Measurements from ENCODE around the gene G6PC2. TPM values are rescaled to one million over a fixed set of nuclear protein-coding genes. Genes with fewer than 3 reads are reported as not detected.

The G6PC2 gene
- total RNA-seq, 1 donor from 2014 or later, result not detected

- H3K36me3 Mint-ChIP-seq (ENCODE audit: low read depth, unreplicated experiment), result no peaks in the 10 kb centered on the region
Measured at GRCh38 chr2:168904358-168904757, 3.3 kb downstream of the G6PC2 start.

DNA sequence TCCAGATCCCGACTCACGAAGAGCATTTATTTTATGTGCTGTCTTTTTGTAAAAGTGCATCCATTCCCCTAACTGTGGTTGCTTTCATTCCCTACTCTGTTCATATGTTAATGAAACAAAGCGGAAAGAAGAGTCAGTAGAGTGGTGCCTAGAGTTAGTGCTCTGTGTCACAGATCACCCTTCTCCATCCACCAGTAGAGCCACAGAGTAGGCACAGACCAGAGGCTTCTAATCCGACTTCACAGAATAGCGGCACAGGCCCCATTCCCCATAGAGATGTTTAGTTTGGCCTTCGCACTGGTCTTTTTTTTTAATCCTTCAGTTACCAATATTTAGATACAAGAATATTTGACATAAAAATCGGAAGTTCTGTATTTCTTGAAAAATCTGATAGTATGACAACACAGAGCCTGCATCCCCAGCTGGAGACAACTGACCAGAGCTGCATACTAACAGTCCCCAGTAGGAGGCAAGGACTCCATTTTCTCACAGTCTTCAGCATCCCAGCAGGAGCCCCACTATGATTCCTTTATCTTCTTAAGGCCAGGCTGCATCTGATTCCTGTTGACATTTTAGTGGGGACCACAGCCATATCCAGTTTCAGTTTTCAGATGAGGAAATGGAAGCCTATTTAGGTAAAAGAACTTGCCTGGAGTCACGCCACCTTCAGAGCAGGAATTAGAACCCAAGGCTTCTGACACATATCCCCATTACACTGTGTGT lies 7.0 kb downstream of the G6PC2 start:
- no peaks in the 10 kb centered on the region for H3K36me3 Mint-ChIP-seq (ENCODE audit: low read depth, unreplicated experiment)
- no peak overlapping the region for H3K4me3 Mint-ChIP-seq (ENCODE audit: unreplicated experiment)
- TF ChIP-seq, protein P1, sequence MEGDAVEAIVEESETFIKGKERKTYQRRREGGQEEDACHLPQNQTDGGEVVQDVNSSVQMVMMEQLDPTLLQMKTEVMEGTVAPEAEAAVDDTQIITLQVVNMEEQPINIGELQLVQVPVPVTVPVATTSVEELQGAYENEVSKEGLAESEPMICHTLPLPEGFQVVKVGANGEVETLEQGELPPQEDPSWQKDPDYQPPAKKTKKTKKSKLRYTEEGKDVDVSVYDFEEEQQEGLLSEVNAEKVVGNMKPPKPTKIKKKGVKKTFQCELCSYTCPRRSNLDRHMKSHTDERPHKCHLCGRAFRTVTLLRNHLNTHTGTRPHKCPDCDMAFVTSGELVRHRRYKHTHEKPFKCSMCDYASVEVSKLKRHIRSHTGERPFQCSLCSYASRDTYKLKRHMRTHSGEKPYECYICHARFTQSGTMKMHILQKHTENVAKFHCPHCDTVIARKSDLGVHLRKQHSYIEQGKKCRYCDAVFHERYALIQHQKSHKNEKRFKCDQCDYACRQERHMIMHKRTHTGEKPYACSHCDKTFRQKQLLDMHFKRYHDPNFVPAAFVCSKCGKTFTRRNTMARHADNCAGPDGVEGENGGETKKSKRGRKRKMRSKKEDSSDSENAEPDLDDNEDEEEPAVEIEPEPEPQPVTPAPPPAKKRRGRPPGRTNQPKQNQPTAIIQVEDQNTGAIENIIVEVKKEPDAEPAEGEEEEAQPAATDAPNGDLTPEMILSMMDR (IDR thresholded peaks at IDR 0.05; ENCODE audit: unreplicated experiment), result no peak
- no peaks in the 10 kb centered on the region for H3K9me3 Mint-ChIP-seq (ENCODE audit: unreplicated experiment)
- H3K4me1 Mint-ChIP-seq (ENCODE audit: unreplicated experiment), result peaks cover 10% of the 10 kb centered on the region
- H3K27me3 Mint-ChIP-seq (ENCODE audit: unreplicated experiment), result peaks cover 3% of the 10 kb centered on the region
- no peak for DNase-seq (ENCODE audit: low spot score)
- no peak overlapping the region for H3K27ac Mint-ChIP-seq (ENCODE audit: unreplicated experiment)

More at GRCh38 chr2:168904358-168904757, 3.3 kb downstream of the G6PC2 start:
- H3K27ac Mint-ChIP-seq (ENCODE audit: unreplicated experiment), result no peak overlapping the region
- H3K9me3 Mint-ChIP-seq (ENCODE audit: unreplicated experiment), result no peaks in the 10 kb centered on the region
- no peak for DNase-seq (ENCODE audit: low spot score)
- peaks cover 10% of the 10 kb centered on the region for H3K4me1 Mint-ChIP-seq (ENCODE audit: unreplicated experiment)
- no peaks in the 10 kb centered on the region for H3K27me3 Mint-ChIP-seq (ENCODE audit: unreplicated experiment)
- TF ChIP-seq, protein P1 (IDR thresholded peaks at IDR 0.05; ENCODE audit: unreplicated experiment), result no peak
- H3K4me3 Mint-ChIP-seq (ENCODE audit: unreplicated experiment), result no peak overlapping the region

DNA sequence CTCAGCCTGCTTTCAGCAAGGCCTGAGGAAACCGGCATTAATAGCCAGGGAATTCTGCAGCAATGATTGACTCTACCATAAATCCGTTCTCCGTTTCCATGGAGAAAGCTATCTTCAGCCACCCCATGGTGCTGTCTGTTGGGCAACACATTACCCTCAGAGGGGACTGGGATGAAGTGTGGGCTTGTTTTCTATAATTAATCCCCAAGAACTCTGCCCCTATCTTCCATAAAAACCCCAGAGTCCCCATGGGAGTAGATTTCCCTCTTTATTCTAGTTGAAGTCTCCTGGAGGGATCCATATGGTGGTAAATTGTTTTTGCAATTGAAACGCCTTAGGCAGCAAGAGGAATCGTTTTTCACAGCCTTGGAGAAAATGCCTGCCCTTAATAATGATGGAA lies 9.2 kb downstream of the G6PC2 start:
- Mint-ChIP-seq H3K9me3 (ENCODE audit: unreplicated experiment) (no peaks in the 10 kb centered on the region), H3K27me3 (ENCODE audit: unreplicated experiment) (peaks cover 6% of the 10 kb centered on the region), H3K27ac (ENCODE audit: unreplicated experiment) (no peak overlapping the region), H3K4me1 (ENCODE audit: unreplicated experiment) (peaks cover 10% of the 10 kb centered on the region), H3K36me3 (ENCODE audit: low read depth, unreplicated experiment) (no peaks in the 10 kb centered on the region), H3K4me3 (ENCODE audit: unreplicated experiment) (no peak overlapping the region)
- no peak for DNase-seq (ENCODE audit: low spot score)
- TF ChIP-seq, protein P1 (IDR thresholded peaks at IDR 0.05; ENCODE audit: unreplicated experiment), result no peak

- H3K36me3 Mint-ChIP-seq (ENCODE audit: low read depth, unreplicated experiment), result no peaks in the 10 kb centered on the region
- peaks cover 6% of the 10 kb centered on the region for H3K27me3 Mint-ChIP-seq (ENCODE audit: unreplicated experiment)
- H3K4me1 Mint-ChIP-seq (ENCODE audit: unreplicated experiment), result peaks cover 8% of the 10 kb centered on the region
- no peak overlapping the region for H3K27ac Mint-ChIP-seq (ENCODE audit: unreplicated experiment)
- DNase-seq (ENCODE audit: low spot score), result no peak
- TF ChIP-seq, protein P1 (IDR thresholded peaks at IDR 0.05; ENCODE audit: unreplicated experiment), result no peak
- H3K4me3 Mint-ChIP-seq (ENCODE audit: unreplicated experiment), result no peak overlapping the region
- H3K9me3 Mint-ChIP-seq (ENCODE audit: unreplicated experiment), result no peaks in the 10 kb centered on the region
Measured at GRCh38 chr2:168912466-168912865, 11.4 kb downstream of the G6PC2 start.

GRCh38 chr2:168912901-168913369 lies 11.8 kb downstream of the G6PC2 start:
- no peaks in the 10 kb centered on the region for H3K36me3 Mint-ChIP-seq (ENCODE audit: low read depth, unreplicated experiment)
- H3K27me3 Mint-ChIP-seq (ENCODE audit: unreplicated experiment), result peaks cover 6% of the 10 kb centered on the region
- no peak overlapping the region for H3K27ac Mint-ChIP-seq (ENCODE audit: unreplicated experiment)
- no peak overlapping the region for H3K4me3 Mint-ChIP-seq (ENCODE audit: unreplicated experiment)
- no peaks in the 10 kb centered on the region for H3K9me3 Mint-ChIP-seq (ENCODE audit: unreplicated experiment)
- TF ChIP-seq, protein P1 (IDR thresholded peaks at IDR 0.05; ENCODE audit: unreplicated experiment), result no peak
- peaks cover 4% of the 10 kb centered on the region for H3K4me1 Mint-ChIP-seq (ENCODE audit: unreplicated experiment)
- peak; percentile 8 for DNase-seq (ENCODE audit: low spot score)

Data from endothelial cell (in vitro differentiated cells).